Smooth muscle cell (in vitro differentiated cells): Measurements from ENCODE around the gene PRKRIP1. TPM values are rescaled to one million over a fixed set of nuclear protein-coding genes. Genes with fewer than 3 reads are reported as not detected.

Experiments
- DNase-seq: peaks from one replicate; lab custom pipeline; 2025; ENCODE audit not compliant: unreplicated experiment; lab: John Stamatoyannopoulos, UW
- H2AFZ ChIP-seq: fragments of 200-600 bp; sonication (generic); 2 replicates; pipeline ENCODE4 v1.6.0; 2016; ENCODE audit warnings: antibody characterized with exemption, low read depth, mild to moderate bottlenecking
- H3F3A ChIP-seq: fragments of 200-600 bp; sonication (generic); 2 replicates; pipeline ENCODE4 v1.6.0; 2017; ENCODE audit warnings: antibody characterized with exemption, low read depth
- H3K27ac ChIP-seq: fragments of 200-600 bp; sonication (generic); 2 replicates; pipeline ENCODE4 v1.5.1; 2016; ENCODE audit warnings: low read depth, mild to moderate bottlenecking
- H3K27me3 ChIP-seq: fragments of 200-600 bp; sonication (generic); 2 replicates; pipeline ENCODE4 v1.6.1; 2016; ENCODE audit warnings: low read depth, mild to moderate bottlenecking
- H3K36me3 ChIP-seq: fragments of 200-600 bp; sonication (generic); 2 replicates; pipeline ENCODE4 v1.5.1; 2016; ENCODE audit warnings: low read depth
- H3K4me1 ChIP-seq: fragments of 200-600 bp; sonication (generic); 2 replicates; pipeline ENCODE4 v1.5.1; 2016; ENCODE audit warnings: low read depth
- H3K4me2 ChIP-seq: fragments of 200-600 bp; sonication (generic); 2 replicates; pipeline ENCODE4 v1.6.0; 2016; ENCODE audit warnings: mild to moderate bottlenecking
- H3K4me3 ChIP-seq: fragments of 200-600 bp; sonication (generic); 2 replicates; pipeline ENCODE4 v1.5.1; 2016; ENCODE audit warnings: mild to moderate bottlenecking
- H3K79me2 ChIP-seq: fragments of 200-600 bp; sonication (generic); 2 replicates; pipeline ENCODE4 v1.6.0; 2016; ENCODE audit warnings: low read depth, mild to moderate bottlenecking
- H3K9ac ChIP-seq: fragments of 200-600 bp; sonication (generic); 2 replicates; pipeline ENCODE4 v1.6.0; 2016; ENCODE audit warnings: low read depth
- H3K9me3 ChIP-seq: fragments of 200-600 bp; sonication (generic); replicated peaks from 2 replicates; pipeline ENCODE4 v1.5.1; 2016; ENCODE audit warnings: low read depth
- H4K20me1 ChIP-seq: fragments of 200-600 bp; sonication (generic); 2 replicates; pipeline ENCODE4 v1.6.0; 2016; ENCODE audit warnings: low read depth
- WGBS: methylation state at CpG from one replicate; pipeline ENCODE4 v1.1.7; 2016; ENCODE audit warnings: low lambda C conversion rate; 5-methylcytosine and 5-hydroxymethylcytosine counted together
- polyA plus RNA-seq: library from polyadenylated mRNA; unstranded; fragments of >200 nt; fragmentation: Nextera tagmentation; extraction: Ambion mirVana; gene quantifications from 2 replicates; pipeline ENCODE4 v1.2.1, GENCODE V29; 2016
- total RNA-seq: library from RNA; depleted of rRNA; stranded (reverse); fragments of >200 nt; gene quantifications from 2 replicates; pipeline ENCODE4 v1.2.3, GENCODE V29; 2014
- TF ChIP-seq, protein P1 (sequence below): fragments of 200-600 bp; sonication (generic); IDR thresholded peaks from 2 replicates; pipeline ENCODE4 v1.5.1; 2017; ENCODE audit warnings: borderline replicate concordance, mild to moderate bottlenecking, antibody characterized with exemption; ENCODE audit not compliant: insufficient read depth, poor library complexity, severe bottlenecking

Gene PRKRIP1
- total and polyA plus RNA-seq, 2 experiments from 2014 or later, result 14.3 to 34.5 TPM

DNA sequence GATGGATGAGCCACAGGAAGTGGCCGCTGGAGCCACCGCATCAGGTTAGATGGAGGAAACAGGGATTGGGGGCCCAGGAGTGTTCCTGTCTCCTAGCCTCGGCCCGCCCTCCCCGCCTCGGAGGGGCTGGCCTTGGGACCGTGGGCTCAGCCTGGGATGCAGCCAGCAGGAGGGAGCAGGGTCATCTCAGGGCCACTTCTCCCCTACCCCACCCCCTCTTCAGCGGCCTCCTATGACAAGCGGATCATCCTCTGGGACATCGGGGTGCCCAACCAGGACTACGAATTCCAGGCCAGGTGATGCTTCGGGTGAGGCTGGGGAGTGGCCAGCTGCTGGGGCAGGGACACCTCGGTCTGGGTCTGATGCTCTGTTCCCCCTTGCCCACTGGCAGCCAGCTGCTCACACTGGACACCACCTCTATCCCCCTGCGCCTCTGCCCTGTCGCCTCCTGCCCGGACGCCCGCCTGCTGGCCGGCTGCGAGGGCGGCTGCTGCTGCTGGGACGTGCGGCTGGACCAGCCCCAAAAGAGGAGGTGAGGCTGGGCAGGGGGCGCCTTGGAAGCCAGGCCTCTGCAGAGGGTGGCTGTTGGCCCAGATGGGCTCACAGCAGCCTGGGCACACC lies 73.3 kb downstream of the PRKRIP1 start:
- TF ChIP-seq, protein P1, sequence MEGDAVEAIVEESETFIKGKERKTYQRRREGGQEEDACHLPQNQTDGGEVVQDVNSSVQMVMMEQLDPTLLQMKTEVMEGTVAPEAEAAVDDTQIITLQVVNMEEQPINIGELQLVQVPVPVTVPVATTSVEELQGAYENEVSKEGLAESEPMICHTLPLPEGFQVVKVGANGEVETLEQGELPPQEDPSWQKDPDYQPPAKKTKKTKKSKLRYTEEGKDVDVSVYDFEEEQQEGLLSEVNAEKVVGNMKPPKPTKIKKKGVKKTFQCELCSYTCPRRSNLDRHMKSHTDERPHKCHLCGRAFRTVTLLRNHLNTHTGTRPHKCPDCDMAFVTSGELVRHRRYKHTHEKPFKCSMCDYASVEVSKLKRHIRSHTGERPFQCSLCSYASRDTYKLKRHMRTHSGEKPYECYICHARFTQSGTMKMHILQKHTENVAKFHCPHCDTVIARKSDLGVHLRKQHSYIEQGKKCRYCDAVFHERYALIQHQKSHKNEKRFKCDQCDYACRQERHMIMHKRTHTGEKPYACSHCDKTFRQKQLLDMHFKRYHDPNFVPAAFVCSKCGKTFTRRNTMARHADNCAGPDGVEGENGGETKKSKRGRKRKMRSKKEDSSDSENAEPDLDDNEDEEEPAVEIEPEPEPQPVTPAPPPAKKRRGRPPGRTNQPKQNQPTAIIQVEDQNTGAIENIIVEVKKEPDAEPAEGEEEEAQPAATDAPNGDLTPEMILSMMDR, result no peak
- Histone ChIP-seq H3K9me3 (no peaks in the 10 kb centered on the region), H4K20me1 (peaks cover 4% of the 10 kb centered on the region), H3K27ac (no peak overlapping the region), H3F3A (no peaks in the 10 kb centered on the region), H2AFZ (no peak overlapping the region), H3K4me2 (no peak overlapping the region), H3K79me2 (peaks cover 2% of the 10 kb centered on the region), H3K4me1 (no peaks in the 10 kb centered on the region), H3K36me3 (no peaks in the 10 kb centered on the region), H3K27me3 (no peaks in the 10 kb centered on the region), H3K4me3 (no peak overlapping the region), H3K9ac (no peak overlapping the region)
- DNase-seq, result no peak
- 94% methylated on average over 24 of the region's 24 CpGs for WGBS

DNA sequence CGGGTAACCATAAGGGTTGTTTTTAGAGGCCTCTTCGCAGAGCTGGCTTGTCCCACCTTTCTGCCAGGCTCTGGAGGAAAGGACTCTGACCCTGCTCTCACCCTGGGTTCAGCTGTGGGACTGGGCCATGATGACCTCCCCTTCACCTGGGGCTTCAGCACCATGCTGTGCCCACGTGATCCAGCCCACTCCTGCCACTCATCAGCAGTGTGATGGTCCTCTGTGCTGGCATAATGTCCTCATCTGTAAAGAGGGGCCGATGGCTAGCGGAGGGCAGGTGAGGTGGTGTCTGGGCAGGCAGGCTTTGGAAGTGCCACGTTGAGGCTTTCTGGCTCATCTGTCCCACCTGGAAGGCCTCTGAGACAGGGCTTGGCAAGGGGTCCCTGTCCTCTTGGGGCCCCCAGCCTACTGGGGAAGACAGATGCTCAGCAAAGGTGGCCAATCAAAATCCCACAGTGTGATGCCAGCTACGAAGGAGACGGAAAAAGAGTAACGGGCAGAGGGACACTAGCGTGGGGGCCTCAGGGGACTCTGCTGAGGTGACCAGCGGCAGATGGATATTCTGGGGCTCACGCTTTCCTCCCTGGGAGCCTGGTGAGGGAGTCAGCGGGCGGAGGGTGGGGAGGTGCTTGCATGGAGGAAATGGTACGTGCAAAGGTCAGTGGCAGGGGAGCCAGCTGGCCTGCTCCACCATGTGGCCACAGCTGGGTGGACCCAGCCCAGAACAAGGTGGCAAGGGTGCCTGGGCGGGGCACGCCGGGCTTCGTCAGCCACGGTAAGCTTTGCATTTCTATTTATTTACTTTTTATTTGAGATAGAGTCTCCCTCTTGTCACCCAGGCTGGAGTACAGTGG lies 74.0 kb downstream of the PRKRIP1 start:
- Histone ChIP-seq H3K79me2 (no peaks in the 10 kb centered on the region), H3K4me2 (no peak overlapping the region), H3K27ac (no peak overlapping the region), H3K4me1 (no peaks in the 10 kb centered on the region), H3K27me3 (no peaks in the 10 kb centered on the region), H4K20me1 (peaks cover 4% of the 10 kb centered on the region), H2AFZ (no peak overlapping the region), H3K9me3 (no peaks in the 10 kb centered on the region), H3K36me3 (no peaks in the 10 kb centered on the region), H3K4me3 (no peak overlapping the region), H3K9ac (no peak overlapping the region), H3F3A (no peaks in the 10 kb centered on the region)
- WGBS, result 86% methylated on average over 20 of the region's 20 CpGs
- no peak for DNase-seq
- TF ChIP-seq, protein P1, result no peak

DNA sequence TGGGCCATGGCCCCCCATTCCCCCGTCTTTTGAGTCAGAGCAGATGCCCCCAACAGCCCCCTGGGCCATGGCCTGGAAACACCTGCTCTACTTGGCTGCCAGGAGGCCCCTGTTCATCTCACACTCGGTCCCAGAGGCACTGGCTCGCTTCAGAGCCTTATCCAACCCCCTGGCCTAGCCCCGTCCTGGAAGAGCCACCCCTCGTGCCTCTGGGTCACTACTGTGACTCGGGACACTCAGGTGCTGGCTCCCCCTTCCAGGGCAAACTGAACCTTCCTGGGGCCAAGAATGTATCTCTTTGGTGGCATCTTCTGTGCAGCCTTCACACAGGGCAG lies 75.6 kb downstream of the PRKRIP1 start:
- 92% methylated on average over 5 of the region's 6 CpGs for WGBS
- TF ChIP-seq, protein P1, result no peak
- no peaks in the 10 kb centered on the region for H3K79me2 ChIP-seq
- H3K4me3 ChIP-seq, result no peak overlapping the region
- H3K27me3 ChIP-seq, result no peaks in the 10 kb centered on the region
- no peak overlapping the region for H3K27ac ChIP-seq
- H3F3A ChIP-seq, result no peaks in the 10 kb centered on the region
- no peaks in the 10 kb centered on the region for H3K4me1 ChIP-seq
- no peak overlapping the region for H3K4me2 ChIP-seq
- H3K36me3 ChIP-seq, result no peaks in the 10 kb centered on the region
- no peak for DNase-seq
- H3K9ac ChIP-seq, result no peak overlapping the region
- H2AFZ ChIP-seq, result no peak overlapping the region
- peaks cover 4% of the 10 kb centered on the region for H4K20me1 ChIP-seq
- no peaks in the 10 kb centered on the region for H3K9me3 ChIP-seq
